ENCODE results near the gene EXD3. TPM values are rescaled to one million over a fixed set of nuclear protein-coding genes. Genes with fewer than 3 reads are reported as not detected.

The EXD3 gene
- total RNA-seq, 6 experiments from 2014 or later, result 6.4 to 10.6 (median 8.7) TPM

DNA sequence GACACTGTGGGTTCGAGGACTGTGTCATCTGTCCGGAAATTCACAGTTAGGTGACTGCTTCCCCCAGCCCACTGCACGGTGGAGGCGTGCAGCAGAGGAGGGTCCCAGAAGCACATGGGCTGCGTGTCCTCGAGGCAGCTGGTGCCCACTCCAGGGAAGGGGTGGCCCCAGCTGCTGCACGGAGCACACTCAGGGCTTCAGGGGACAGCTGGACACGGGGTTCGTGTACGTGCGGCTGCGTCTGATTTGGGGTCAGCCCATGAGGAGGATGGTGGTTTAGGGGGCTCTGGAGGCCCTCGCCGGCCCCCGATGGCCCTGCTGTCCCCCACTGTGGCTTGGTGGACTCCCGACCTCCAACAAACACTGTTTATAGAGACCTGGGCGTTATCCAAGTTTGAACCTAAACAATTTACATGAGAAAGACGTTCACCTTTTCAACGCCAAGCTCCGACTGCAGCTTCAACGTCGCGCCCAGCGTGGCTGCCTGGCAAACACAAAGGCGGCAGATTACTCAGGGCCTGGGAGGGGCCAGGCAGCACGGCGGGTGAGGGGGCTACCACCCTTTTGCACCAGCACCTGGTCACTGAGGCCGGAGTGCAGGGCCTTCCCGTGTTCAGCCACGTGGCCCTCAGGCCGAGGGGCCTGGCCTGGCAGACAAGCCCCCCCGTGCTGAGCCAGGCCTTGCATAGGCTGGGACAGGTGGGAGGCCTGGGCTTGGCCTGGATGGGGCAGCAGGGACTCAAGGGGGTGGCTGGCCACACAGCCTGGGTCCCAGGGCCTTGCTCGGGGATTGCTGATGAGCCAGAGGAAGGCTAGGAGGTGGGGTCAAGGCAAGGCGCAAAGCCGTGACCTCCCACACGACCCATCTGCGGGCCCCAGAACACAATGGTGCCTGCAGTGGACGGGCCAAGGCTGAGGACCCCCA is 55.2 kb downstream of the EXD3 start:
- Mint-ChIP-seq H3K4me3 (no peak overlapping the region), H3K9me3 (peaks cover 16% of the 10 kb centered on the region), H3K4me1 (ENCODE audit: low read depth) (no peaks in the 10 kb centered on the region), H3K36me3 (ENCODE audit: low read depth) (peaks cover 10% of the 10 kb centered on the region; the same call in 1 of the 2 replicates), H3K27me3 (ENCODE audit: insufficient read depth) (no peaks in the 10 kb centered on the region; the same call in 1 of the 2 replicates), H3K27ac (no peak overlapping the region)
- DNase-seq, result no peak
- TF ChIP-seq, protein P1, sequence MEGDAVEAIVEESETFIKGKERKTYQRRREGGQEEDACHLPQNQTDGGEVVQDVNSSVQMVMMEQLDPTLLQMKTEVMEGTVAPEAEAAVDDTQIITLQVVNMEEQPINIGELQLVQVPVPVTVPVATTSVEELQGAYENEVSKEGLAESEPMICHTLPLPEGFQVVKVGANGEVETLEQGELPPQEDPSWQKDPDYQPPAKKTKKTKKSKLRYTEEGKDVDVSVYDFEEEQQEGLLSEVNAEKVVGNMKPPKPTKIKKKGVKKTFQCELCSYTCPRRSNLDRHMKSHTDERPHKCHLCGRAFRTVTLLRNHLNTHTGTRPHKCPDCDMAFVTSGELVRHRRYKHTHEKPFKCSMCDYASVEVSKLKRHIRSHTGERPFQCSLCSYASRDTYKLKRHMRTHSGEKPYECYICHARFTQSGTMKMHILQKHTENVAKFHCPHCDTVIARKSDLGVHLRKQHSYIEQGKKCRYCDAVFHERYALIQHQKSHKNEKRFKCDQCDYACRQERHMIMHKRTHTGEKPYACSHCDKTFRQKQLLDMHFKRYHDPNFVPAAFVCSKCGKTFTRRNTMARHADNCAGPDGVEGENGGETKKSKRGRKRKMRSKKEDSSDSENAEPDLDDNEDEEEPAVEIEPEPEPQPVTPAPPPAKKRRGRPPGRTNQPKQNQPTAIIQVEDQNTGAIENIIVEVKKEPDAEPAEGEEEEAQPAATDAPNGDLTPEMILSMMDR (IDR thresholded peaks at IDR 0.05), result no peak

DNA sequence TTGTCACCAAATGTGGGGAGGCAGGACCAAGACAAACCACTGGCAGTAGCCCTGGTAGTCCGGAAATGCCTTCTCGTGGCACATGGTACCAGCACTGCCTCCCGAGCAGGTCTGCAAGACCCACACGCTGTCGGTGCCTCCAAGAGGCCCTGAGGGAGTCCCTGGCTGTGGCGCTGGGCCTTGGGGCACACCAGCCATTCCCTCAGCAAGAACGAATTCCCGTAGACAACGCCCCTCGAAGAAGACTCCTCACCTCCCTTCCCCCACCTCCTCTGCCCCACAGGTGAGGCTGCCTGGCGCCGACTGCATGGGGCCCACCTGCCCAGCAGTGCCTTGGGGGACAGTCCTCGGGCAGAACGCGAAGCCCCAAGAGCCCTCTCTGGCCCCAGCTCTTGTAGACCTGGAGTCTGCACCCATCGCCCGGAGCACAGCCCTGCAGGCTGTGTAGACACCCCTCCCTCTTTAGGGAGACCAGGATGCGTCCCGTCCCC is 56.0 kb downstream of the EXD3 start:
- H3K4me1 Mint-ChIP-seq (ENCODE audit: low read depth), result no peaks in the 10 kb centered on the region
- H3K27me3 Mint-ChIP-seq (ENCODE audit: insufficient read depth), result peaks cover 2% of the 10 kb centered on the region
- peaks cover 10% of the 10 kb centered on the region; the same call in 1 of the 2 replicates for H3K36me3 Mint-ChIP-seq (ENCODE audit: low read depth)
- no peak for DNase-seq
- TF ChIP-seq, protein P1 (IDR thresholded peaks at IDR 0.05), result no peak
- H3K27ac Mint-ChIP-seq, result no peak overlapping the region
- no peak overlapping the region for H3K4me3 Mint-ChIP-seq
- peaks cover 16% of the 10 kb centered on the region for H3K9me3 Mint-ChIP-seq

DNA sequence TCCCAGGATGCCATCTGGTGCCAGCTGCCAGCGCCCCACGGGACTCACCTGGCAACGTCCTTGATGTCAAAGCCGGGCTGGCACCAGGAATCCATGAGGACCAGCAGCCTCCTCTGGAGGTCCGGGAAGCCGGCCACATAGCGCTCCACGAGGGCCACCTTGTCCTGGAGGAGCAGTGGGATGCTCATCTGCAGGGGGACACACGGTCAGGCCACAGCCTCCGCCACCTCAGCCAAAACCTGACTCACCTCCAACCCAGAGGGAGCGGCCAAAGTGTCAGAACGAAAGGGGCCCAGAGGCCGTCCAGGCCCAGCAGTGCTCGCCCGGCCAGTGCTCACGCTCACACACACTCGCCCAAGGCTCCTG is 56.5 kb downstream of the EXD3 start:
- H3K27ac Mint-ChIP-seq, result no peak overlapping the region
- peaks cover 4% of the 10 kb centered on the region for H3K27me3 Mint-ChIP-seq (ENCODE audit: insufficient read depth)
- no peak overlapping the region for H3K4me3 Mint-ChIP-seq
- peaks cover 16% of the 10 kb centered on the region for H3K9me3 Mint-ChIP-seq
- TF ChIP-seq, protein P1 (IDR thresholded peaks at IDR 0.05), result no peak
- peaks cover 10% of the 10 kb centered on the region; the same call in 1 of the 2 replicates for H3K36me3 Mint-ChIP-seq (ENCODE audit: low read depth)
- no peaks in the 10 kb centered on the region for H3K4me1 Mint-ChIP-seq (ENCODE audit: low read depth)
- no peak for DNase-seq

DNA sequence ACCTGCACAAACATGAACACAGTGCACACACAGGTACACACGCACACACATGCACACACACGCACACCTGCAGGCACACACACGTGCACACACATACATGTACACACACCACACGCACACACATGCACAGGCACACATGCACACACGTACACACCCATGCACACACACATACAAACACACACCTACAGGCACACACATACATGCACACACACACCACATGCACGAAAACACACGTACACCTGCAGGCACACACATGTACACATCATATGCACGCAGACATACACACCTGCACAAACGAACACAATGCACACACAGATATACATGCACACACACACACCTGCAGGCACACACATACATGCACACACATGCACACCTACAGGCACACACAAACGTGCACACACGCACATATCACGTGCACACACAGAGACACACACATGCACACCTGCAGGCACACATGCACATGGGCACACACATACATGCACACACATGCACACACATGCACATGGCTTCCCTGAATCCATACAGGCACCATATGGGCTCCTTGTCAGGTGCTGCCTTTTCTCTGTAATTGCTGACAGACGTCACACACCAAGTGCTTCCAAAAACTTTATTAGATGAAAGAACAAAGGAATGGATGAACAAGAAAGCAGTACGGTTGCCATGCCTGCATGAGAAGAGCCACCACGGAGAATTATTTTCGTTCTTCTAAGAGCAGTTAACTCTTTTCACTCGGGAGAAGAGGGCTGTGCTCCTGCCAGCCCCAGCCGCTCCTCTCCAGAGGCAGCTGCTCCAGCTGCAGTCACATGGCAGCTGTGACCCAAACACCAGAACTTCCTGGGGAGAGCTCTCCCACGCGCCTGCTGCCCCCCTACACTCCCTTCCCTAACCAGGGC is 57.2 kb downstream of the EXD3 start:
- TF ChIP-seq, protein P1 (IDR thresholded peaks at IDR 0.05), result no peak
- Mint-ChIP-seq H3K9me3 (peaks cover 16% of the 10 kb centered on the region), H3K4me1 (ENCODE audit: low read depth) (no peaks in the 10 kb centered on the region), H3K27ac (no peak overlapping the region), H3K4me3 (no peak overlapping the region), H3K27me3 (ENCODE audit: insufficient read depth) (peaks cover 8% of the 10 kb centered on the region), H3K36me3 (ENCODE audit: low read depth) (peaks cover 10% of the 10 kb centered on the region; the same call in 1 of the 2 replicates)
- DNase-seq, result no peak

DNA sequence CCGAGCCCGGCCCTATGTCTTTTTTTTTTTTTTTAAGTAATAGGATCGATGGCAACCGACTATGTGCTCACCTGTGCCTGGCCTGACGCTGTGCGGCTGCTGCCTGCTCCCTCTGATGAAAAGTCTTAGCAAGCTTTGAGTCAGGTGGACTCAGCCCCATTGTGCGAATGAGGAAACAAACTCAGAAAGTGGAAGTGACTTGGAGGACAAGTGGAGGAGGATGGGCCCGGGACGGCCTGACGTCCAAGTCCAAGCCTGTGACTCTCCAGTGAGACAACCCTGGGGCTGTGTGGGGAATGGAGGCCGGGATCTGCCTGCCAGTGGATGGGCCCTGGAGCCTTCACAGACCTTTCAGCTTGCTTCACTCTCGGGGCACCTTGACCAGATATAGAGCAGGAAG is 57.9 kb downstream of the EXD3 start:
- TF ChIP-seq, protein P1 (IDR thresholded peaks at IDR 0.05), result no peak
- DNase-seq, result no peak
- Mint-ChIP-seq H3K4me1 (ENCODE audit: low read depth) (no peaks in the 10 kb centered on the region), H3K36me3 (ENCODE audit: low read depth) (peaks cover 10% of the 10 kb centered on the region; the same call in 1 of the 2 replicates), H3K4me3 (no peak overlapping the region), H3K27ac (no peak overlapping the region), H3K27me3 (ENCODE audit: insufficient read depth) (peaks cover 8% of the 10 kb centered on the region), H3K9me3 (peaks cover 16% of the 10 kb centered on the region)
